ENCODE measurements around the gene PDE4B.
"Not testable (repeated sequence)": the region's sequence is repeated elsewhere in the genome, so short reads cannot be mapped to it uniquely, and the experiment has no call there.

Gene PDE4B

GRCh38 chr1:66420906-66421305, 628.2 kb downstream of the PDE4B start:
- DNase-seq (ENCODE audit: low read depth in 2 of 2), result not testable (repeated sequence)

- DNase-seq (ENCODE audit: low read depth in 2 of 2), result no peak
Observed at GRCh38 chr1:66422804-66423203, 630.1 kb downstream of the PDE4B start.
